ENCODE data around the gene LINC00237. TPM values are rescaled to one million over a fixed set of nuclear protein-coding genes. Genes with fewer than 3 reads are reported as not detected.

The LINC00237 gene
- total and polyA plus RNA-seq, 2 of the 8 experiments (the other 6 are each of a cell fraction or from before 2014, with no cell fraction given), result 0.28 to 1.4 TPM

DNA sequence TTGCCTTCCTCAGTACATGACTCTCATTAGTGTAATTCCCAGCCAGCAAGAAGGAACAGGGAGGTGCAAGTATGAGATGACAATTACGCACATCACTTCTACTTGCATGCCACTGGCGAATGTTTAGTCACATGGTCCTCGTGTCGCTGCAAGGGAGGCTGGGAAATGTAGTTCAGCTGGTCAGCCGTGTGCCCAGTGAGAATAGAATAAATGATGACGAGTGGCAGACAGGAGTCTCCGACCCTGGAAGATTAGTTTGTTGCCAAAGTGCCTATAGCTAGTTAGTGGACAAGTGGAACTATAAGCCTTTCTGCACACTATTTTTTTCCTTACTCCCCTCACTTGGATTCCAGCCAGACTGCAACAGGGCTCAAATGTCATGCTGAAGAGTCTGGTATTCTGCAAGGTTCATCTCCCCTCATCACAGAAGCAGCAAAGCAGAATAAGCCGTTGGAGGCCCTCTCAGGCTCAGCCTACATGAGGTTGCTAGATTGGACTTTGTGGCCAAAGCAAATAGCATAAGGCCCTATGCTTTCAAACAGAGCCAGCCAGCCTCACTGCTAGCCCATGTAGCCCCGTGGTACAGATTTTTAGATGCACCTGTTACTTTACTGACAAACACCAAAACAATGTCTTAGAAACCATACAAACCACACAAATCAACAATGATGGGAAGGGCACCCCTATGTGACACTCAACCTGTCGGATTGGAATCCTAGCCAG, 9.7 kb downstream of the LINC00237 start:
- Histone ChIP-seq H3K9me3 (ENCODE audit: insufficient read depth in 2 of 2, low read depth in 1 of 2, low read length in 1 of 2) (no peaks in the 10 kb centered on the region), H3K4me3 (ENCODE audit: extremely low read depth in 1 of 4, insufficient read depth in 2 of 4, low read depth in 3 of 4, low read length in 4 of 4) (no peak overlapping the region), H4K20me1 (replicated peaks in 1 of 2; ENCODE audit: control insufficient read depth in 1 of 2, insufficient read depth in 2 of 2, low read length in 2 of 2) (no peaks in the 10 kb centered on the region), H3K27me3 (replicated peaks in 1 of 4; ENCODE audit: control insufficient read depth in 3 of 4, extremely low read depth in 1 of 4, insufficient read depth in 3 of 4, low read length in 3 of 4) (peaks cover 12 to 50% (median 40%) of the 10 kb centered on the region in 4 experiments), H2BK5ac (ENCODE audit: low read depth, low read length) (no peak overlapping the region), H3K79me1 (ENCODE audit: low read depth, low read length) (no peaks in the 10 kb centered on the region), H2BK120ac (replicated peaks; ENCODE audit: low read depth, low read length) (no peak overlapping the region), H3K36me3 (ENCODE audit: control insufficient read depth in 2 of 4, insufficient read depth in 4 of 4, low read length in 3 of 4) (no peaks in the 10 kb centered on the region), H3K18ac (ENCODE audit: extremely low read depth, low read length) (no peak overlapping the region), H2AK5ac (ENCODE audit: low read depth, low read length) (no peak overlapping the region), H3K23ac (ENCODE audit: insufficient read length) (no peak overlapping the region), H2AFZ (ENCODE audit: low read length) (no peak overlapping the region), H4K91ac (replicated peaks; ENCODE audit: insufficient read length, low read length) (no peak overlapping the region), H3K56ac (replicated peaks; ENCODE audit: insufficient read length, low read depth, low read length) (no peak overlapping the region), H2BK15ac (ENCODE audit: low read length) (no peak overlapping the region), H3K27ac (ENCODE audit: low read depth, low read length) (no peak overlapping the region), H4K8ac (ENCODE audit: extremely low read depth, insufficient read depth, low read length) (no peak overlapping the region), H2BK20ac (ENCODE audit: low read length) (no peak overlapping the region), H3K9ac (replicated peaks in 1 of 4; ENCODE audit: extremely low read depth in 1 of 4, low read depth in 3 of 4, low read length in 3 of 4) (no peak overlapping the region), H3K4me1 (replicated peaks in 1 of 4; ENCODE audit: control insufficient read depth in 3 of 4, insufficient read depth in 4 of 4, low read length in 3 of 4) (peaks cover 2 to 8% (median 6%) of the 10 kb centered on the region in 4 experiments), H3K4me2 (ENCODE audit: insufficient read depth in 1 of 2, low read depth in 2 of 2, low read length in 2 of 2) (peak overlapping the region; percentile 16 to 28; a peak in 3 of 4 replicates), H2BK12ac (ENCODE audit: low read depth, low read length) (no peak overlapping the region; the same call in 1 of the 2 replicates), H3K23me2 (ENCODE audit: low read depth, low read length) (peaks cover 9% of the 10 kb centered on the region; the same call in 1 of the 2 replicates), H4K5ac (ENCODE audit: insufficient read length, low read depth, low read length) (no peak overlapping the region), H3K79me2 (ENCODE audit: control insufficient read depth in 1 of 2, insufficient read depth in 2 of 2, low read length in 2 of 2) (no peaks in the 10 kb centered on the region), H3K14ac (ENCODE audit: insufficient read length) (no peak overlapping the region), H3K4ac (replicated peaks; ENCODE audit: insufficient read length, low read depth, low read length) (no peak overlapping the region)
- 45% methylated on average over 10 of the region's 10 CpGs; no CpG with 5 or more reads in 1 of the 2 experiments for WGBS, 2 experiments (ENCODE audit: extremely low coverage in 1 of 2, insufficient coverage in 1 of 2, insufficient read length in 1 of 2, insufficient replicate concordance in 2 of 2, low coverage in 1 of 2, low lambda C conversion rate in 2 of 2, missing lambda C conversion rate in 1 of 2)
- TF ChIP-seq CREB1 (IDR thresholded peaks at IDR 0.05) (peak; percentile 80), POLR2AphosphoS5 (IDR thresholded peaks at IDR 0.05; ENCODE audit: low read depth, low read length) (no peak), SIX5 (IDR thresholded peaks at IDR 0.05; ENCODE audit: low read depth, low read length) (peak; percentile 89), TEAD4 (IDR thresholded peaks at IDR 0.05; ENCODE audit: low read depth, low read length) (0 out of 2 replicates have a peak, but pooled peaks have one; percentile 34), HDAC2 (IDR thresholded peaks at IDR 0.05; ENCODE audit: borderline replicate concordance in 1 of 2, low read depth in 2 of 2, low read length in 2 of 2) (no peak), SIN3A (conservative IDR thresholded peaks at IDR 0.05 in 1 of 2, IDR thresholded peaks at IDR 0.05 in 1 of 2; ENCODE audit: low read depth in 1 of 2, low read length in 2 of 2) (0 out of 4 replicates have a peak, but pooled peaks of 1 of the 2 experiments have one; percentile 15), HDAC6 (IDR thresholded peaks at IDR 0.05; ENCODE audit: low read depth, low read length) (no peak)
- TF ChIP-seq, protein P1, sequence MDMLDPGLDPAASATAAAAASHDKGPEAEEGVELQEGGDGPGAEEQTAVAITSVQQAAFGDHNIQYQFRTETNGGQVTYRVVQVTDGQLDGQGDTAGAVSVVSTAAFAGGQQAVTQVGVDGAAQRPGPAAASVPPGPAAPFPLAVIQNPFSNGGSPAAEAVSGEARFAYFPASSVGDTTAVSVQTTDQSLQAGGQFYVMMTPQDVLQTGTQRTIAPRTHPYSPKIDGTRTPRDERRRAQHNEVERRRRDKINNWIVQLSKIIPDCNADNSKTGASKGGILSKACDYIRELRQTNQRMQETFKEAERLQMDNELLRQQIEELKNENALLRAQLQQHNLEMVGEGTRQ (IDR thresholded peaks at IDR 0.05; ENCODE audit: low read length), result peak; percentile 86
- TF ChIP-seq, protein P2, sequence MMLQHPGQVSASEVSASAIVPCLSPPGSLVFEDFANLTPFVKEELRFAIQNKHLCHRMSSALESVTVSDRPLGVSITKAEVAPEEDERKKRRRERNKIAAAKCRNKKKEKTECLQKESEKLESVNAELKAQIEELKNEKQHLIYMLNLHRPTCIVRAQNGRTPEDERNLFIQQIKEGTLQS (IDR thresholded peaks at IDR 0.05; ENCODE audit: insufficient read depth, low read depth, low read length), result peak; percentile 72
- TF ChIP-seq, protein P3, sequence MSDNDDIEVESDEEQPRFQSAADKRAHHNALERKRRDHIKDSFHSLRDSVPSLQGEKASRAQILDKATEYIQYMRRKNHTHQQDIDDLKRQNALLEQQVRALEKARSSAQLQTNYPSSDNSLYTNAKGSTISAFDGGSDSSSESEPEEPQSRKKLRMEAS (IDR thresholded peaks at IDR 0.05), result peak; percentile 47
- DNase-seq (ENCODE audit: low read depth in 1 of 2, low spot score in 2 of 2) (no peak), FAIRE-seq (peak; percentile 62)
- ChIA-PET POLR2A (ENCODE audit: partially characterized antibody) (no interaction called here), CTCF (ENCODE audit: partially characterized antibody) (interaction anchor here (0.7 to 5.3 kb wide), 5 partner anchors 29 to 236 kb away, joined by 3 to 17 read pairs (median 3); partner anchors contain the start of gene KIZ)
